HCT116 (cell line): ENCODE measurements around the gene CPD.

ENCODE experiments used
- RAD21 ChIP-seq: IDR thresholded peaks from 2 replicates; pipeline ENCODE4 v1.6.1; 2012; ENCODE audit warnings: low read depth, mild to moderate bottlenecking
- TF ChIP-seq, protein P1 (sequence below), 3 experiments: fragments of 200-600 bp in 1 of 3; sonication (generic) in 1 of 3; IDR thresholded peaks in 2 of 3; conservative IDR thresholded peaks in 1 of 3; 2 replicates each; pipeline ENCODE4 v1.5.1; 2012 to 2017; ENCODE audit warnings: low read depth in 2 of 3, low read length in 2 of 3, antibody characterized with exemption in 1 of 3, borderline replicate concordance in 1 of 3, control low read depth in 1 of 3, mild to moderate bottlenecking in 1 of 3, mixed read lengths in 1 of 3, mixed run types in 1 of 3, moderate library complexity in 1 of 3; ENCODE audit not compliant: insufficient read depth in 1 of 3

DNA sequence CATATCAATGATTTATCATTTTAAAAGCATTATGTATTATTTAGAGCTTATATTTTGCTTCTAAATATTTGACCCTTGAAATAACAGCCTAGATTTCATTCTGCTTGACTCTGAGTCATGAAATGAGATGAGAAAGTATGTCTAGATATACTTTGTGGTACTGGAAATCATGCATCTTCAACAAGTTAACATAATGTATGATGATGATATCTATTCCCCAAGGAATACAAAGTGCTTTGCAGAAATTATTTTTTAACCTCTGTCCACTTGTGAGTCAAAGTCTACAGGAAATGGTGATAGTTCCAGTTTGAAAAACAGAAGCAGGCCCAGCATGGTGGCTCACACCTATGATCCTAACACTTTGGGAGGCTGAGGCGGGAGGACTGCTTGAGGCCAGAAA, 134.6 kb downstream of the CPD start:
- no peak for TF ChIP-seq RAD21
- TF ChIP-seq, protein P1, sequence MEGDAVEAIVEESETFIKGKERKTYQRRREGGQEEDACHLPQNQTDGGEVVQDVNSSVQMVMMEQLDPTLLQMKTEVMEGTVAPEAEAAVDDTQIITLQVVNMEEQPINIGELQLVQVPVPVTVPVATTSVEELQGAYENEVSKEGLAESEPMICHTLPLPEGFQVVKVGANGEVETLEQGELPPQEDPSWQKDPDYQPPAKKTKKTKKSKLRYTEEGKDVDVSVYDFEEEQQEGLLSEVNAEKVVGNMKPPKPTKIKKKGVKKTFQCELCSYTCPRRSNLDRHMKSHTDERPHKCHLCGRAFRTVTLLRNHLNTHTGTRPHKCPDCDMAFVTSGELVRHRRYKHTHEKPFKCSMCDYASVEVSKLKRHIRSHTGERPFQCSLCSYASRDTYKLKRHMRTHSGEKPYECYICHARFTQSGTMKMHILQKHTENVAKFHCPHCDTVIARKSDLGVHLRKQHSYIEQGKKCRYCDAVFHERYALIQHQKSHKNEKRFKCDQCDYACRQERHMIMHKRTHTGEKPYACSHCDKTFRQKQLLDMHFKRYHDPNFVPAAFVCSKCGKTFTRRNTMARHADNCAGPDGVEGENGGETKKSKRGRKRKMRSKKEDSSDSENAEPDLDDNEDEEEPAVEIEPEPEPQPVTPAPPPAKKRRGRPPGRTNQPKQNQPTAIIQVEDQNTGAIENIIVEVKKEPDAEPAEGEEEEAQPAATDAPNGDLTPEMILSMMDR (IDR thresholded peaks at IDR 0.05 in 2 of 3, conservative IDR thresholded peaks at IDR 0.05 in 1 of 3; ENCODE audit: borderline replicate concordance in 1 of 3, insufficient read depth in 1 of 3, low read depth in 2 of 3, low read length in 2 of 3) = no peak
